NCI-H1694 treated with DMSO at 0.1 percent for 48 hours (cell line): ENCODE results near the gene GPC1.

Source experiments
- DNase-seq: peaks from one replicate; lab custom pipeline; 2025; lab: John Stamatoyannopoulos, UW

GPC1 gene

GRCh38 chr2:240457223-240458043 is 22.0 kb downstream of the GPC1 start:
- no peak for DNase-seq

DNA sequence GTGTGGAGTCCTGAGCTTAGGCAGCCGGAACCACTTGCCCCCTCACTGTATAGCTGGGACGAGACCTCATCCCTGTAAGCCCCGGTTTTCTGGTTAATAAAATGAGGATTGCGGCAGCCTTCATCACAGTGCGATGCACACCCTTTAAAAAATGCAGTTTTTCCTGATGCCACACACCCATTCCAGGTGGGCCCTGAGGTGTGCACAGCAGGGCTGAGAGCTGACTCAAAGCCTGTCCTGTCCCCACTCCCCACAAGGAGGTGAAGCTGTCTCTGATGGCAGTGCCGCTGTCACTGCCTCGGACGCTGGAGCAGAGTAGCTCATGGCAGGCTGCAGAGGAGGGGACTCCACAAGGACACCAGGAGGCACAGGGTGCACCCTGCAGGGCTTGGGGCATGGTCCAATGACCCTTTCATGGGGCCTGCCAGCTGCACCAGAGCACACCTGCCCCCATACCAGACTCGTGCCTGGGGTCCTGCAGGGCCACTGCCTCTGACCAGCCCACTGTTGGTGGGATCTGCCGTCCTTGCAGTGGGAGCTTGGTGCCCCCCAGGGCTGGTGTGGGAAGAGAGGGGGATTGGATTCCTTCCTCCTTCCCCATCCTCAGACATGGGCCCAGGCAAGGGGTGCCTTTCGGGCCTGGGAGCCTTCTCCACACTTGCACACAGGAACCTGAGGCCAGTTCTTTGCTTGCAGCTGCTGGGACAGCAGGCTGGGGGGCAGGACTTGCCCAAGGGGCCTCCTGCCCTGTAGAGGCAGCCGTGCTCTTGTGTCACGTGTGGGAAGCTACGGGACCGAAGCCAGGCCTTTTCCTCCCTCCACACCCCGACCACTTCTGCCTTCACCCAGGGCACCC is 22.8 kb downstream of the GPC1 start:
- no peak for DNase-seq

GRCh38 chr2:240458900-240459391 is 23.5 kb downstream of the GPC1 start:
- DNase-seq, result no peak

- DNase-seq, result no peak
Observed at GRCh38 chr2:240459401-240460252, 24.2 kb downstream of the GPC1 start.

- DNase-seq, result no peak
Observed at GRCh38 chr2:240460253-240460711, 24.8 kb downstream of the GPC1 start.

DNA sequence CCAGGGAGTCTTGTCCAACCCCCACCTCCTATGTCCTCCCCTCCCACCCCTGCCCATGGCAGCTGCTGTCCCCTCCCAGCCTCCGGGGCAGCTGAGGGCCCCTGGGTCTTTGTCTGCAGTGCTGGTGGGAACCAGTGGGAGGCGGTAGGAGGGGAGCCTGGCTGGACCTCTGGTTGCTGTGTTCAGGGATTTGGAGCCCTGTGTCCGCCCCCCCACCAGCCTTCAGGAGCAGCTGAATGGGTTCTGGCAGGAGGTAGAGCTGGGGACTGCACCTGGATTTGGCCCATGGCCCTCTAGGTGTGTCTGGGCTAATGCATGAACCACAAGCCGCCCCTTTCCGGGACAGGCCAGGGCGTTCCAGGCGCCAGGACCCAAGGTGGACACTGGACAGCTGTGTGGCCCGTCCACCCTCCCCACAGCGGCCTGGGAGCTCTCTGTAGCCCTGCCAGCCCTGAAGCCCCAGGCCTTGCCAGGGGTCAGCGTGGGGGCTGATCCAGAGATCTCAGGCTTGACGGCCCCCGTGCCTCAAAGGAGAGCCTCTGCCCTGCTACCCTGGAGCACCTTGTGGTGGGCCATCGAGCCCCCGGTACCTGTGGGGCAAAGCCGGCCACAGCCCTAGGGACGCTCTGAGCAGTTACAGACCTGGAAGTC is 25.4 kb downstream of the GPC1 start:
- no peak for DNase-seq

DNA sequence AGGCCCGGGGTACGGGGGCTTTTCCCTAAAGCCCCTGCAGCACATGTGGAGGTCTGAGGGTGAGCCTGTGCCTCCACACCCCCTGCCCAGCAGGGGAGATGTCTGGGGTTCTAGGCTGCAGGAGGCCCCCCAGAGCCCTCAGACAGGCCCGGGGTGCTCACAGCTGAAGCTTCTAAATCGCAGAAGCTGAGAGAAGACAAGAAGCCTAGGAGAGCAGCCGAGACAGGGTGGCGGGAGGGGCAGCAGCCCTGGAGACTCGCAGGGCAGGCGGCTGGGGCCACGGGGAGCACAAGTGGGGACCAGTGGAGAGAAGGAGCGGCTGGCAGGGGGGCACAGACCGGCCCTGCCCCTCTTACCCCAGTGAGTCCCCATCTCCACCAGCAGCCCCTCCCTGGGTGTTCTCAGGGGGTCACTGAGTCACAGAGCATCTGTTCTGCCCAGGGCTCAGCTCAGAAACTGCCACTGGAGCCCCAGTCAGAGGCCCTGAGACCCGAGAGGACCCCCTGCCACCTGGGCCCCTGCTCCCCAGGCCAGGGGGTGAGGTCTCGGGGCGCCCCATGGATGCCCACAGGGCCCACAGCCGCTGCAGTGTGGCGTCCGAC is 26.1 kb downstream of the GPC1 start:
- DNase-seq, result no peak

DNA sequence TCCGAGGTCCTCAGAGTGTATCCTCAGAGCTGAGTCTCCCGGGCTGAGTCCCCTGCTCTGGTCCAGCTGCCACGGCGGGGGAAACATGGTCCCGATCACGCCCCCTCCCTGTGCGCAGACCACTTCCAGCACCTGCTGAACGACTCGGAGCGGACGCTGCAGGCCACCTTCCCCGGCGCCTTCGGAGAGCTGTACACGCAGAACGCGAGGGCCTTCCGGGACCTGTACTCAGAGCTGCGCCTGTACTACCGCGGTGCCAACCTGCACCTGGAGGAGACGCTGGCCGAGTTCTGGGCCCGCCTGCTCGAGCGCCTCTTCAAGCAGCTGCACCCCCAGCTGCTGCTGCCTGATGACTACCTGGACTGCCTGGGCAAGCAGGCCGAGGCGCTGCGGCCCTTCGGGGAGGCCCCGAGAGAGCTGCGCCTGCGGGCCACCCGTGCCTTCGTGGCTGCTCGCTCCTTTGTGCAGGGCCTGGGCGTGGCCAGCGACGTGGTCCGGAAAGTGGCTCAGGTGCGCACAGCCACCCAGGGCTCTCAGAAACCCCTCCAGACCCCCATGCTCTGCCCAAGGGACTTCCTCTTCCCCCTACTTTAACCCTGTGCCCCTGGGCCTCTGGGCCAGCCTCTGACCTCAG is 26.7 kb downstream of the GPC1 start:
- no peak for DNase-seq

- no peak for DNase-seq
Observed at GRCh38 chr2:240462707-240463273, 27.3 kb downstream of the GPC1 start.

DNA sequence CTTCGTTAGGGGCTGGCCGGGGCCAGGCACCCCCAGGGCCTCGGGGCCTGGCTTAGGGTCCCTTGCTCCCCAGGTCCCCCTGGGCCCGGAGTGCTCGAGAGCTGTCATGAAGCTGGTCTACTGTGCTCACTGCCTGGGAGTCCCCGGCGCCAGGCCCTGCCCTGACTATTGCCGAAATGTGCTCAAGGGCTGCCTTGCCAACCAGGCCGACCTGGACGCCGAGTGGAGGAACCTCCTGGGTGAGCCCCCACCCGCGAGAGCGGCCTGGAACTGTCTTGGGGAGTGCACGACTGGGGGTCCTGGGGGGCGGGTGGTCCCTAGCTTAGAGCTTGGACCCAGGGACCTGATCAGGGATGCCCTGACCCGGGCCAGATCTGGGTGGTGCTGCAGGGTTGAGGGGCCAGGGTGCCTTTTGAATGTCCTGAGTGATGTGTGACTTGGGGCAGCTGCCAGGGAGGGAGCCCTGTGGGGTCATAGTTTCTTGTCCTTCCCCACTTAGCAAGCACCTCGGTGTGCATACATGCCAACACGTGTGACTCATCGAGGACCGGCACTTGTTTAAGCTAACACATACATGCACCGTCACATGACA is 27.9 kb downstream of the GPC1 start:
- no peak for DNase-seq

- DNase-seq, result no peak
Observed at GRCh38 chr2:240463866-240464481, 28.5 kb downstream of the GPC1 start.

DNA sequence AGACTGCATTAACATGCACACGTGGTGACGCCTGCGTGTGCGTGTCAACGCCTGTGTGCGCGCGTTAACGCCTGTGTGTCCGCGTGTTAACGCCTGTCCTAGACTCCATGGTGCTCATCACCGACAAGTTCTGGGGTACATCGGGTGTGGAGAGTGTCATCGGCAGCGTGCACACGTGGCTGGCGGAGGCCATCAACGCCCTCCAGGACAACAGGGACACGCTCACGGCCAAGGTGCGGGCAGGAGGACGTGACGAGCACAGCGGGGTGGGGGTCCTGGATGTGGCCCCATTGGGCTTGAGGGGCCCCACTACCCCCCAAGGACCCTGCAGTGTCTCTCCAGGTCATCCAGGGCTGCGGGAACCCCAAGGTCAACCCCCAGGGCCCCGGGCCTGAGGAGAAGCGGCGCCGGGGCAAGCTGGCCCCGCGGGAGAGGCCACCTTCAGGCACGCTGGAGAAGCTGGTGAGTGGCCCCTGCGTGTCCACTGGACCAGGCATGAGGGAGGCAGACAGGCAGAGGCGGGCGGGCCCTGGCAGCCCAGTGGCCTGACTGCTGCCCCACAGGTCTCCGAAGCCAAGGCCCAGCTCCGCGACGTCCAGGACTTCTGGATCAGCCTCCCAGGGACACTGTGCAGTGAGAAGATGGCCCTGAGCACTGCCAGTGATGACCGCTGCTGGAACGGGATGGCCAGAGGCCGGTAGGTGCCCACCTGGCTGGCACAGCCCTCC is 29.2 kb downstream of the GPC1 start:
- DNase-seq, result no peak

DNA sequence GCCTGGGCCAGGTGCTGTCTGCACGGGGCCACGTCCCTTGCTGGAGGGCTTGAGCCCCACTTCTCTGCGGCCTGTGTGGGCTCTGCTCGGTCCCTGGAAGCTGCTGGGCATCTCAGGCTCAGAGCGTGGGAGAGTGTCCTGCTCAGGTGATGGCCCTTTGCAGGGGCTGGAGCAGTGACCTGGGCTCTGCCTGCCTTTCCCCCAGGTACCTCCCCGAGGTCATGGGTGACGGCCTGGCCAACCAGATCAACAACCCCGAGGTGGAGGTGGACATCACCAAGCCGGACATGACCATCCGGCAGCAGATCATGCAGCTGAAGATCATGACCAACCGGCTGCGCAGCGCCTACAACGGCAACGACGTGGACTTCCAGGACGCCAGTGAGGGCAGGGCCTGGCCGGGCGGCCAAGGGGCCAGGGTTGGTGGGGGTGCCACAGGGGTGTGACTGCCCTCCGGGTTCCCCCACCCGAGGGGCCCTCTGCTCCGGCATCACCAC is 29.9 kb downstream of the GPC1 start:
- DNase-seq, result no peak

DNA sequence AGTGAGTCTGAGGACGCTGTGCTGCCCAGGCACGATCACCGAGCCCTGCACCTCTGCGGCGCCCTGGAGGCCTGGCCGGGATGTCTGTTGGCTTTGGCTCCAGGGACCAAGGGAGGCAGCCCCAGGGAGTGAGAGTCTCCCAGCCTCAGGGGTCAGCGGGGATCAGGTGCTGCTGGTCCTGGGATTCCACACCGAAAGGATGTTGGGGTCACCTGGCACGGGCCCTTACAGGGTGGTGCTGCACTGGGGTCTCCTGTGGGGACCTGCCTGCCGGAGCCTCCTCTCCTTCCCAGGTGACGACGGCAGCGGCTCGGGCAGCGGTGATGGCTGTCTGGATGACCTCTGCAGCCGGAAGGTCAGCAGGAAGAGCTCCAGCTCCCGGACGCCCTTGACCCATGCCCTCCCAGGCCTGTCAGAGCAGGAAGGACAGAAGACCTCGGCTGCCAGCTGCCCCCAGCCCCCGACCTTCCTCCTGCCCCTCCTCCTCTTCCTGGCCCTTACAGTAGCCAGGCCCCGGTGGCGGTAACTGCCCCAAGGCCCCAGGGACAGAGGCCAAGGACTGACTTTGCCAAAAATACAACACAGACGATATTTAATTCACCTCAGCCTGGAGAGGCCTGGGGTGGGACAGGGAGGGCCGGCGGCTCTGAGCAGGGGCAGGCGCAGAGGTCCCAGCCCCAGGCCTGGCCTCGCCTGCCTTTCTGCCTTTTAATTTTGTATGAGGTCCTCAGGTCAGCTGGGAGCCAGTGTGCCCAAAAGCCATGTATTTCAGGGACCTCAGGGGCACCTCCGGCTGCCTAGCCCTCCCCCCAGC is 30.5 kb downstream of the GPC1 start:
- no peak for DNase-seq

DNA sequence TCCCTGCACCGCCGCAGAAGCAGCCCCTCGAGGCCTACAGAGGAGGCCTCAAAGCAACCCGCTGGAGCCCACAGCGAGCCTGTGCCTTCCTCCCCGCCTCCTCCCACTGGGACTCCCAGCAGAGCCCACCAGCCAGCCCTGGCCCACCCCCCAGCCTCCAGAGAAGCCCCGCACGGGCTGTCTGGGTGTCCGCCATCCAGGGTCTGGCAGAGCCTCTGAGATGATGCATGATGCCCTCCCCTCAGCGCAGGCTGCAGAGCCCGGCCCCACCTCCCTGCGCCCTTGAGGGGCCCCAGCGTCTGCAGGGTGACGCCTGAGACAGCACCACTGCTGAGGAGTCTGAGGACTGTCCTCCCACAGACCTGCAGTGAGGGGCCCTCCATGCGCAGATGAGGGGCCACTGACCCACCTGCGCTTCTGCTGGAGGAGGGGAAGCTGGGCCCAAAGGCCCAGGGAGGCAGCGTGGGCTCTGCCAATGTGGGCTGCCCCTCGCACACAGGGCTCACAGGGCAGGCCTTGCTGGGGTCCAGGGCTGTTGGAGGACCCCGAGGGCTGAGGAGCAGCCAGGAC is 31.2 kb downstream of the GPC1 start:
- no peak for DNase-seq

DNA sequence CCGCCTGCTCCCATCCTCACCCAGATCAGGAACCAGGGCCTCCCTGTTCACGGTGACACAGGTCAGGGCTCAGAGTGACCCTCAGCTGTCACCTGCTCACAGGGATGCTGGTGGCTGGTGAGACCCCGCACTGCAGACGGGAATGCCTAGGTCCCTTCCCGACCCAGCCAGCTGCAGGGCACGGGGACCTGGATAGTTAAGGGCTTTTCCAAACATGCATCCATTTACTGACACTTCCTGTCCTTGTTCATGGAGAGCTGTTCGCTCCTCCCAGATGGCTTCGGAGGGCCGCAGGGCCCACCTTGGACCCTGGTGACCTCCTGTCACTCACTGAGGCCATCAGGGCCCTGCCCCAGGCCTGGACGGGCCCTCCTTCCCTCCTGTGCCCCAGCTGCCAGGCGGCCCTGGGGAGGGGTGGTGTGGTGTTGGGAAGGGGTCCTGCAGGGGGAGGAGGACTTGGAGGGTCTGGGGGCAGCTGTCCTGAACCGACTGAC is 31.7 kb downstream of the GPC1 start:
- DNase-seq, result no peak

GRCh38 chr2:240467659-240468302 is 32.3 kb downstream of the GPC1 start:
- no peak for DNase-seq
